ENCODE results near the gene CLDN7.
A peak's percentile ranks its signal among the peaks of the same experiment; 100 is the strongest.

The CLDN7 gene

GRCh38 chr17:7233701-7234082 lies 28.6 kb downstream of the CLDN7 start:
- DNase-seq (ENCODE audit: extremely low read depth, insufficient read length) = no peak
- Histone ChIP-seq H3K27me3 (replicated peaks; ENCODE audit: control insufficient read depth, insufficient read depth, low read length) (no peaks in the 10 kb centered on the region), H3K36me3 (ENCODE audit: control insufficient read depth, insufficient read depth, low read length) (peaks cover 31% of the 10 kb centered on the region), H3K4me3 (replicated peaks; ENCODE audit: low read depth, low read length) (peak overlapping the region; percentile 65)
- TF ChIP-seq CTCF (IDR thresholded peaks at IDR 0.05; ENCODE audit: insufficient read depth, low read length, poor library complexity, severe bottlenecking) = no peak

GRCh38 chr17:7232114-7232513 lies 30.2 kb downstream of the CLDN7 start:
- no peak for DNase-seq (ENCODE audit: extremely low read depth, insufficient read length)
- Histone ChIP-seq H3K27me3 (replicated peaks; ENCODE audit: control insufficient read depth, insufficient read depth, low read length) (no peaks in the 10 kb centered on the region), H3K4me3 (replicated peaks; ENCODE audit: low read depth, low read length) (no peak overlapping the region), H3K36me3 (ENCODE audit: control insufficient read depth, insufficient read depth, low read length) (peaks cover 37% of the 10 kb centered on the region)
- TF ChIP-seq CTCF (IDR thresholded peaks at IDR 0.05; ENCODE audit: insufficient read depth, low read length, poor library complexity, severe bottlenecking) = no peak

GRCh38 chr17:7229504-7229903 lies 32.8 kb downstream of the CLDN7 start:
- Histone ChIP-seq H3K27me3 (replicated peaks; ENCODE audit: control insufficient read depth, insufficient read depth, low read length) (no peaks in the 10 kb centered on the region), H3K4me3 (replicated peaks; ENCODE audit: low read depth, low read length) (no peak overlapping the region), H3K36me3 (ENCODE audit: control insufficient read depth, insufficient read depth, low read length) (peaks cover 32% of the 10 kb centered on the region)
- TF ChIP-seq CTCF (IDR thresholded peaks at IDR 0.05; ENCODE audit: insufficient read depth, low read length, poor library complexity, severe bottlenecking) = no peak
- DNase-seq (ENCODE audit: extremely low read depth, insufficient read length) = no peak

GRCh38 chr17:7228920-7229319 lies 33.4 kb downstream of the CLDN7 start:
- no peak for TF ChIP-seq CTCF (IDR thresholded peaks at IDR 0.05; ENCODE audit: insufficient read depth, low read length, poor library complexity, severe bottlenecking)
- peaks cover 37% of the 10 kb centered on the region for H3K36me3 ChIP-seq (ENCODE audit: control insufficient read depth, insufficient read depth, low read length)
- DNase-seq (ENCODE audit: extremely low read depth, insufficient read length) = no peak
- no peak overlapping the region for H3K4me3 ChIP-seq (replicated peaks; ENCODE audit: low read depth, low read length)
- H3K27me3 ChIP-seq (replicated peaks; ENCODE audit: control insufficient read depth, insufficient read depth, low read length) = no peaks in the 10 kb centered on the region

- TF ChIP-seq CTCF (IDR thresholded peaks at IDR 0.05; ENCODE audit: insufficient read depth, low read length, poor library complexity, severe bottlenecking) = no peak
- Histone ChIP-seq H3K27me3 (replicated peaks; ENCODE audit: control insufficient read depth, insufficient read depth, low read length) (no peaks in the 10 kb centered on the region), H3K4me3 (replicated peaks; ENCODE audit: low read depth, low read length) (no peak overlapping the region), H3K36me3 (ENCODE audit: control insufficient read depth, insufficient read depth, low read length) (peaks cover 48% of the 10 kb centered on the region)
- DNase-seq (ENCODE audit: extremely low read depth, insufficient read length) = no peak
Observed at GRCh38 chr17:7226721-7227710, 35.3 kb downstream of the CLDN7 start.

All from GM06990 (cell line).